ENCODE results near the gene CAB39. TPM values are rescaled to one million over a fixed set of nuclear protein-coding genes. Genes with fewer than 3 reads are reported as not detected.

Gene CAB39
- polyA plus RNA-seq, 10 donors = 49.1 to 77.1 (median 61.0) TPM

- no peak for DNase-seq
These were observed 68.6 kb downstream of the CAB39 start for GRCh38 chr2:230781130-230781797.

GRCh38 chr2:230783101-230783500 is 70.5 kb downstream of the CAB39 start:
- DNase-seq = peak in 1 of 3 donors; percentile 19

- DNase-seq = no peak
These were observed 72.2 kb downstream of the CAB39 start for GRCh38 chr2:230784795-230785194.

GRCh38 chr2:230785346-230785745 is 72.7 kb downstream of the CAB39 start:
- DNase-seq = no peak

- DNase-seq = no peak
These were observed 74.5 kb downstream of the CAB39 start for GRCh38 chr2:230787101-230787500.

GRCh38 chr2:230788554-230789175 is 76.0 kb downstream of the CAB39 start:
- no peak for DNase-seq

GRCh38 chr2:230790981-230791380 is 78.3 kb downstream of the CAB39 start:
- DNase-seq = no peak

GRCh38 chr2:230793572-230794359 is 81.1 kb downstream of the CAB39 start:
- DNase-seq = peak in 2 of 3 donors; percentile 21 to 95

- DNase-seq = no peak
These were observed 81.9 kb downstream of the CAB39 start for GRCh38 chr2:230794497-230794896.

GRCh38 chr2:230795856-230796255 is 83.2 kb downstream of the CAB39 start:
- DNase-seq = no peak

- peak in 1 of 3 donors; percentile 31 for DNase-seq
These were observed 83.7 kb downstream of the CAB39 start for GRCh38 chr2:230796280-230796862.

GRCh38 chr2:230797515-230798495 is 85.2 kb downstream of the CAB39 start:
- no peak for DNase-seq

GRCh38 chr2:230798769-230799399 is 86.2 kb downstream of the CAB39 start:
- DNase-seq = peak; percentile 37 to 65 (median 39)

- DNase-seq = no peak
These were observed 92.8 kb downstream of the CAB39 start for GRCh38 chr2:230805353-230806017.

GRCh38 chr2:230807729-230808128 is 95.1 kb downstream of the CAB39 start:
- DNase-seq = no peak

GRCh38 chr2:230809015-230809414 is 96.4 kb downstream of the CAB39 start:
- DNase-seq = no peak

- DNase-seq = no peak
These were observed 97.1 kb downstream of the CAB39 start for GRCh38 chr2:230809677-230810251.

- DNase-seq = no peak
These were observed 98.9 kb downstream of the CAB39 start for GRCh38 chr2:230811508-230811907.

GRCh38 chr2:230812033-230812432 is 99.4 kb downstream of the CAB39 start:
- DNase-seq = no peak

GRCh38 chr2:230814616-230815015 is 102.0 kb downstream of the CAB39 start:
- no peak for DNase-seq
